IMR-90 (cell line): ENCODE data around the gene CDKL1. TPM values are rescaled to one million over a fixed set of nuclear protein-coding genes. Genes with fewer than 3 reads are reported as not detected.

Experiments used
- ATAC-seq: fragments of 200-7000 bp; cut with Tn5 transposase; 2 replicates; pipeline ENCODE4 v1.9.1; 2020; ENCODE audit warnings: low read depth, mild to moderate bottlenecking, moderate library complexity
- BruUV-seq: library from RNA; stranded (reverse); fragments of 400-500 nt; replicated peaks from 2 replicates; lab custom pipeline; 2021; lab: Mats Ljungman, UMichigan
- CTCF ChIA-PET: fragments of 300-600 bp; formaldehyde crosslinking; extraction: SDS; loops from one replicate; lab custom pipeline; 2021; ENCODE audit warnings: antibody characterized with exemption; lab: Yijun Ruan, JAX
- POLR2A ChIA-PET: fragments of 300-600 bp; sonication (Branson Sonifier 250); formaldehyde crosslinking; loops from one replicate; lab custom pipeline; 2022; ENCODE audit warnings: antibody characterized with exemption; ENCODE audit not compliant: unreplicated experiment; lab: Charles Lee
- DNase-seq: peaks from one replicate; pipeline ENCODE4 v3.0.0; 2013
- H2AFZ ChIP-seq: replicated peaks from 2 replicates; pipeline ENCODE3; 2013; ENCODE audit warnings: low read length, mild to moderate bottlenecking; ENCODE audit not compliant: poor library complexity
- H2AK5ac ChIP-seq: 2 replicates; pipeline ENCODE4 v1.6.1; 2013; ENCODE audit warnings: low read depth, low read length, inconsistent platforms
- H2AK9ac ChIP-seq: replicated peaks from 2 replicates; pipeline ENCODE3; 2013; ENCODE audit warnings: mild to moderate bottlenecking, low read depth, low read length, moderate library complexity; ENCODE audit not compliant: poor library complexity
- H2BK120ac ChIP-seq: 2 replicates; pipeline ENCODE4 v1.6.1; 2013; ENCODE audit warnings: low read depth, low read length, inconsistent platforms
- H2BK15ac ChIP-seq: 3 replicates; pipeline ENCODE4 v1.6.1; 2013; ENCODE audit warnings: low read depth, low read length, inconsistent platforms
- H2BK20ac ChIP-seq: 2 replicates; pipeline ENCODE4 v1.6.1; 2013; ENCODE audit warnings: low read depth, mild to moderate bottlenecking, inconsistent platforms, low read length, moderate library complexity
- H2BK5ac ChIP-seq: 2 replicates; pipeline ENCODE4 v1.6.1; 2013; ENCODE audit warnings: mild to moderate bottlenecking, low read depth, low read length, inconsistent platforms; ENCODE audit not compliant: poor library complexity, severe bottlenecking
- H3K14ac ChIP-seq: replicated peaks from 2 replicates; pipeline ENCODE4 v1.6.1; 2013; ENCODE audit warnings: low read depth, low read length, inconsistent platforms
- H3K18ac ChIP-seq: 2 replicates; pipeline ENCODE4 v1.6.1; 2013; ENCODE audit warnings: low read depth, low read length, control low read depth
- H3K23ac ChIP-seq: 2 replicates; pipeline ENCODE4 v1.6.1; 2013; ENCODE audit warnings: low read depth, low read length, inconsistent platforms
- H3K27ac ChIP-seq: 2 replicates; pipeline ENCODE4 v1.5.1; 2013; ENCODE audit warnings: mild to moderate bottlenecking, control low read depth, low read length; ENCODE audit not compliant: insufficient read depth
- H3K27me3 ChIP-seq: 2 replicates; pipeline ENCODE4 v1.6.1; 2013; ENCODE audit warnings: low read length; ENCODE audit not compliant: control insufficient read depth, insufficient read depth
- H3K36me3 ChIP-seq: 2 replicates; pipeline ENCODE4 v1.6.1; 2013; ENCODE audit warnings: low read length, mixed read lengths; ENCODE audit not compliant: control insufficient read depth, insufficient read depth
- H3K4ac ChIP-seq: 2 replicates; pipeline ENCODE4 v1.6.1; 2013; ENCODE audit warnings: low read depth, low read length, inconsistent platforms
- H3K4me1 ChIP-seq: 2 replicates; pipeline ENCODE4 v1.6.1; 2013; ENCODE audit warnings: low read length, mixed read lengths; ENCODE audit not compliant: control insufficient read depth, insufficient read depth
- H3K4me2 ChIP-seq: 2 replicates; pipeline ENCODE4 v1.6.1; 2013; ENCODE audit warnings: low read depth, mild to moderate bottlenecking, control low read depth, low read length, moderate library complexity
- H3K4me3 ChIP-seq: 2 replicates; pipeline ENCODE4 v1.5.1; 2013; ENCODE audit warnings: low read depth, mild to moderate bottlenecking, control low read depth, low read length, moderate library complexity; ENCODE audit not compliant: insufficient read depth
- H3K56ac ChIP-seq: 2 replicates; pipeline ENCODE4 v1.6.1; 2013; ENCODE audit warnings: low read length, inconsistent platforms; ENCODE audit not compliant: insufficient read depth; ENCODE audit errors: extremely low read depth
- H3K79me1 ChIP-seq, 2 experiments: 2 replicates each; pipeline ENCODE4 v1.6.1; 2013; ENCODE audit warnings: low read length in 2 of 2, inconsistent platforms in 1 of 2, low read depth in 1 of 2
- H3K9ac ChIP-seq: 2 replicates; pipeline ENCODE4 v1.6.1; 2013; ENCODE audit warnings: low read depth, low read length, control low read depth
- H3K9me1 ChIP-seq: 2 replicates; pipeline ENCODE4 v1.6.1; 2013; ENCODE audit warnings: low read length, inconsistent platforms; ENCODE audit not compliant: insufficient read depth
- H3K9me3 ChIP-seq: 2 replicates; pipeline ENCODE4 v1.6.1; 2013; ENCODE audit warnings: low read length; ENCODE audit not compliant: control insufficient read depth, insufficient read depth
- H4K20me1 ChIP-seq: 2 replicates; pipeline ENCODE4 v1.6.1; 2013; ENCODE audit warnings: low read length, inconsistent platforms; ENCODE audit not compliant: insufficient read depth
- H4K5ac ChIP-seq: 2 replicates; pipeline ENCODE4 v1.6.1; 2013; ENCODE audit warnings: mild to moderate bottlenecking, low read depth, low read length, control low read depth
- H4K8ac ChIP-seq, 2 experiments: 2 replicates each; pipeline ENCODE4 v1.6.1; 2013; ENCODE audit warnings: low read depth in 2 of 2, low read length in 2 of 2, control low read depth in 1 of 2, inconsistent platforms in 1 of 2
- H4K91ac ChIP-seq: 2 replicates; pipeline ENCODE4 v1.6.1; 2013; ENCODE audit warnings: low read depth, low read length, inconsistent platforms; ENCODE audit not compliant: insufficient read depth
- CEBPB ChIP-seq: IDR thresholded peaks from 2 replicates; pipeline ENCODE4 v1.6.1; 2012; ENCODE audit warnings: low read depth, low read length, improper control_type of control experiment
- MAFK ChIP-seq: IDR thresholded peaks from 2 replicates; pipeline ENCODE4 v1.6.1; 2012; ENCODE audit warnings: low read depth, low read length, improper control_type of control experiment
- MAZ ChIP-seq: IDR thresholded peaks from 2 replicates; pipeline ENCODE4 v1.6.1; 2012; ENCODE audit warnings: low read depth, mild to moderate bottlenecking, low read length, improper control_type of control experiment, moderate library complexity, borderline replicate concordance
- MXI1 ChIP-seq: IDR thresholded peaks from 2 replicates; pipeline ENCODE4 v1.6.1; 2012; ENCODE audit warnings: low read depth, mild to moderate bottlenecking, low read length, moderate library complexity, borderline replicate concordance
- POLR2A ChIP-seq: IDR thresholded peaks from 2 replicates; pipeline ENCODE4 v1.6.1; 2012; ENCODE audit warnings: mild to moderate bottlenecking, low read depth, low read length
- RAD21 ChIP-seq: IDR thresholded peaks from 2 replicates; pipeline ENCODE4 v1.6.1; 2012; ENCODE audit warnings: low read length, improper control_type of control experiment
- WGBS, 2 experiments: methylation state at CpG; one replicate each; pipeline versions ENCODE4 v1.1.5 to v1.1.7; 2013; ENCODE audit warnings: missing lambda C conversion rate in 2 of 2; ENCODE audit not compliant: insufficient read length in 1 of 2; ENCODE audit errors: extremely low coverage in 2 of 2; 5-methylcytosine and 5-hydroxymethylcytosine counted together
- dilution Hi-C: fragments of 300-500 bp; cut with HindIII; formaldehyde crosslinking; loops from one replicate; pipeline ENCODE4 v1.14.3; 2018; ENCODE audit warnings: low sequenced_read_pairs; ENCODE audit not compliant: unreplicated experiment
- in situ Hi-C: fragments of 300-500 bp; cut with MboI; formaldehyde crosslinking; loops from 3 replicates; pipeline ENCODE4 v1.14.3; 2019; ENCODE audit warnings: low sequenced_read_pairs, inconsistent platforms, mixed read lengths
- intact Hi-C: fragments of 100-400 bp; cut with micrococcal nuclease; formaldehyde crosslinking; loops from 2 replicates; pipeline ENCODE4 v1.10.0; 2022
- polyA plus RNA-seq, 3 experiments: library from polyadenylated mRNA; depleted of rRNA; stranded (reverse); fragments of >200 nt; gene quantifications; 2 replicates each; pipeline ENCODE4 v1.2.3, GENCODE V29; 2012; ENCODE audit warnings: low replicate concordance in 1 of 3
- total RNA-seq: library from RNA; depleted of rRNA; stranded (reverse); fragments of >200 nt; gene quantifications from 2 replicates; pipeline ENCODE4 v1.2.3, GENCODE V29; 2012
- TF ChIP-seq, protein P1 (sequence below): fragments of 150-350 bp; IDR thresholded peaks from 2 replicates; pipeline ENCODE4 v1.6.1; 2017; ENCODE audit warnings: mild to moderate bottlenecking, antibody characterized with exemption, low read length, low read depth
- TF ChIP-seq, protein P2 (sequence below): conservative IDR thresholded peaks from 2 replicates; pipeline ENCODE4 v1.5.1; 2012; ENCODE audit warnings: mild to moderate bottlenecking, low read depth, low read length, improper control_type of control experiment

Gene CDKL1
- total and polyA plus RNA-seq, 2 of the 4 experiments (the other 2 are of a cell fraction), result 1.9 to 3.8 TPM

DNA sequence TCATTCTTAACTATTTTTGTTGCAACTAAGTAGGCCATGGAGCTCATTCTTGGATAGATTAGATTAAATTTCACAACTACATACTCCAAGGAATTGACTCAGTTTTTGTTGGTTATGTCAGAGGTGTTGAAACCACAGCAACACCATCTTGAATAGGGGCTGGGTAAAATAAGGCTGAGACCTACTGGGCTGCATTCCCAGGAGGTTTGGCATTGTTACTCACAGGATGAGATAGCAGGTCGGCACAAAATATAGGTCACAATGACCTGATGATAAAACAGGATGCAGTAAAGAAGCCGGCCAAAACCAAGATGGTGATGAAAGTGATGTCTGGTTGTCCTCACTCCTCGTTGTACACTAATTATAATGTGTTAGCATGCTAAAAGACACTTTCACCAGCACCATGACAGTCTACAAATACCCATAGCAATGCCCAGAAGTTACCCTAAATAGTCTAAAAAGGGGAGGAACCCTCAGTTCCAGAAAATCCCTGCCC is 63.6 kb downstream of the CDKL1 start:
- Histone ChIP-seq H2AFZ (no peak overlapping the region), H3K56ac (no peak overlapping the region), H3K4me3 (no peak overlapping the region), H2AK5ac (no peak overlapping the region), H2BK5ac (no peak overlapping the region), H3K9ac (no peak overlapping the region), H3K79me1 (peaks cover 0 to 12% of the 10 kb centered on the region in 2 experiments; a peak in 2 of 4 replicates), H3K14ac (no peak overlapping the region), H3K9me1 (peaks cover 6% of the 10 kb centered on the region), H3K4me1 (peaks cover 14% of the 10 kb centered on the region), H3K23ac (no peak overlapping the region), H3K4me2 (no peak overlapping the region), H2BK120ac (no peak overlapping the region), H2BK15ac (0 out of 3 replicates have a peak overlapping the region, but pooled peaks have one; percentile 8), H4K5ac (no peak overlapping the region), H3K27ac (no peak overlapping the region), H3K4ac (no peak overlapping the region), H4K20me1 (no peaks in the 10 kb centered on the region), H4K8ac (no peak overlapping the region), H3K9me3 (no peaks in the 10 kb centered on the region), H3K18ac (no peak overlapping the region), H4K91ac (no peak overlapping the region), H2AK9ac (no peak overlapping the region), H2BK20ac (no peak overlapping the region), H3K27me3 (no peaks in the 10 kb centered on the region), H3K36me3 (no peaks in the 10 kb centered on the region)
- ATAC-seq (peak; percentile 52), DNase-seq (peak; percentile 86)
- no TSS peak for BruUV-seq
- in situ Hi-C loops, result no loop called here
- WGBS, 2 experiments, result 0% methylated on average over 1 of the region's 3 CpGs; no CpG with 5 or more reads in 1 of the 2 experiments
- CTCF ChIA-PET, result interaction anchor here (0.7 to 2.4 kb wide), 2 partner anchors 9 to 13 kb away, joined by 3 to 5 read pairs; no protein-coding TSS in a partner anchor
- TF ChIP-seq POLR2A (no peak), MAZ (no peak), CEBPB (peak; percentile 86), MAFK (no peak), RAD21 (no peak), MXI1 (no peak)
- TF ChIP-seq, protein P1, sequence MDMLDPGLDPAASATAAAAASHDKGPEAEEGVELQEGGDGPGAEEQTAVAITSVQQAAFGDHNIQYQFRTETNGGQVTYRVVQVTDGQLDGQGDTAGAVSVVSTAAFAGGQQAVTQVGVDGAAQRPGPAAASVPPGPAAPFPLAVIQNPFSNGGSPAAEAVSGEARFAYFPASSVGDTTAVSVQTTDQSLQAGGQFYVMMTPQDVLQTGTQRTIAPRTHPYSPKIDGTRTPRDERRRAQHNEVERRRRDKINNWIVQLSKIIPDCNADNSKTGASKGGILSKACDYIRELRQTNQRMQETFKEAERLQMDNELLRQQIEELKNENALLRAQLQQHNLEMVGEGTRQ, result no peak
- TF ChIP-seq, protein P2, sequence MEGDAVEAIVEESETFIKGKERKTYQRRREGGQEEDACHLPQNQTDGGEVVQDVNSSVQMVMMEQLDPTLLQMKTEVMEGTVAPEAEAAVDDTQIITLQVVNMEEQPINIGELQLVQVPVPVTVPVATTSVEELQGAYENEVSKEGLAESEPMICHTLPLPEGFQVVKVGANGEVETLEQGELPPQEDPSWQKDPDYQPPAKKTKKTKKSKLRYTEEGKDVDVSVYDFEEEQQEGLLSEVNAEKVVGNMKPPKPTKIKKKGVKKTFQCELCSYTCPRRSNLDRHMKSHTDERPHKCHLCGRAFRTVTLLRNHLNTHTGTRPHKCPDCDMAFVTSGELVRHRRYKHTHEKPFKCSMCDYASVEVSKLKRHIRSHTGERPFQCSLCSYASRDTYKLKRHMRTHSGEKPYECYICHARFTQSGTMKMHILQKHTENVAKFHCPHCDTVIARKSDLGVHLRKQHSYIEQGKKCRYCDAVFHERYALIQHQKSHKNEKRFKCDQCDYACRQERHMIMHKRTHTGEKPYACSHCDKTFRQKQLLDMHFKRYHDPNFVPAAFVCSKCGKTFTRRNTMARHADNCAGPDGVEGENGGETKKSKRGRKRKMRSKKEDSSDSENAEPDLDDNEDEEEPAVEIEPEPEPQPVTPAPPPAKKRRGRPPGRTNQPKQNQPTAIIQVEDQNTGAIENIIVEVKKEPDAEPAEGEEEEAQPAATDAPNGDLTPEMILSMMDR, result no peak
- intact Hi-C loops, result no loop called here
- POLR2A ChIA-PET, result no interaction called here
- dilution Hi-C loops, result no loop called here
